ENCODE results near the gene PRTN3.
"Not testable (repeated sequence)": the region's sequence is repeated elsewhere in the genome, so short reads cannot be mapped to it uniquely, and the experiment has no call there.

Gene PRTN3

DNA sequence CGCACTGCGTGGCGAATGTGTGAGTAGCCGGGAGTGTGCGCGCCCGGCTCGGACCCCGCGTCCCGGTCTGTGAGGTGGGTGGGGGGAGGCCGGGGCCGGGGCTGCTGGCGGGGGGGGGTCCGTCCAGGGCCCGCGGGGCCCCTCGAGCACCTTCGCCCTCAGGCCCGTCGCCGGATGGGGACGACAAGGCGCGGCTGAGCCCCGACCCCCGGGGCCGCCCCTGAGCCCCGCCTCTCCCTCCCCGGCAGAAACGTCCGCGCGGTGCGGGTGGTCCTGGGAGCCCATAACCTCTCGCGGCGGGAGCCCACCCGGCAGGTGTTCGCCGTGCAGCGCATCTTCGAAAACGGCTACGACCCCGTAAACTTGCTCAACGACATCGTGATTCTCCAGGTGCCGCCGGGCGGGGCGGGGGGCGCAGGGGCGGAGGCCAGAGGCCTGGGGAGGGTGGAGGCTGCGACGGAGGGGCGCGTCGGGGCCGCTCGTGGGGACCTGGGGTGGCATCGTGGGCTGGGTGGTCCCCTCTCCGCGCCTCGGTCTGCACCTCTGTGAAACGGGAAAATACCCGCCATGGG lies 12.3 kb downstream of the PRTN3 start:
- no peak for DNase-seq (ENCODE audit: low spot score)
- POLR2A ChIA-PET (ENCODE audit: low non-redundant PET): no interaction called here
- H3K27ac ChIP-seq: no peak overlapping the region
- TF ChIP-seq, protein P1, sequence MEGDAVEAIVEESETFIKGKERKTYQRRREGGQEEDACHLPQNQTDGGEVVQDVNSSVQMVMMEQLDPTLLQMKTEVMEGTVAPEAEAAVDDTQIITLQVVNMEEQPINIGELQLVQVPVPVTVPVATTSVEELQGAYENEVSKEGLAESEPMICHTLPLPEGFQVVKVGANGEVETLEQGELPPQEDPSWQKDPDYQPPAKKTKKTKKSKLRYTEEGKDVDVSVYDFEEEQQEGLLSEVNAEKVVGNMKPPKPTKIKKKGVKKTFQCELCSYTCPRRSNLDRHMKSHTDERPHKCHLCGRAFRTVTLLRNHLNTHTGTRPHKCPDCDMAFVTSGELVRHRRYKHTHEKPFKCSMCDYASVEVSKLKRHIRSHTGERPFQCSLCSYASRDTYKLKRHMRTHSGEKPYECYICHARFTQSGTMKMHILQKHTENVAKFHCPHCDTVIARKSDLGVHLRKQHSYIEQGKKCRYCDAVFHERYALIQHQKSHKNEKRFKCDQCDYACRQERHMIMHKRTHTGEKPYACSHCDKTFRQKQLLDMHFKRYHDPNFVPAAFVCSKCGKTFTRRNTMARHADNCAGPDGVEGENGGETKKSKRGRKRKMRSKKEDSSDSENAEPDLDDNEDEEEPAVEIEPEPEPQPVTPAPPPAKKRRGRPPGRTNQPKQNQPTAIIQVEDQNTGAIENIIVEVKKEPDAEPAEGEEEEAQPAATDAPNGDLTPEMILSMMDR (conservative IDR thresholded peaks at IDR 0.05; ENCODE audit: low read depth): no peak
- CTCF ChIA-PET: no interaction called here

DNA sequence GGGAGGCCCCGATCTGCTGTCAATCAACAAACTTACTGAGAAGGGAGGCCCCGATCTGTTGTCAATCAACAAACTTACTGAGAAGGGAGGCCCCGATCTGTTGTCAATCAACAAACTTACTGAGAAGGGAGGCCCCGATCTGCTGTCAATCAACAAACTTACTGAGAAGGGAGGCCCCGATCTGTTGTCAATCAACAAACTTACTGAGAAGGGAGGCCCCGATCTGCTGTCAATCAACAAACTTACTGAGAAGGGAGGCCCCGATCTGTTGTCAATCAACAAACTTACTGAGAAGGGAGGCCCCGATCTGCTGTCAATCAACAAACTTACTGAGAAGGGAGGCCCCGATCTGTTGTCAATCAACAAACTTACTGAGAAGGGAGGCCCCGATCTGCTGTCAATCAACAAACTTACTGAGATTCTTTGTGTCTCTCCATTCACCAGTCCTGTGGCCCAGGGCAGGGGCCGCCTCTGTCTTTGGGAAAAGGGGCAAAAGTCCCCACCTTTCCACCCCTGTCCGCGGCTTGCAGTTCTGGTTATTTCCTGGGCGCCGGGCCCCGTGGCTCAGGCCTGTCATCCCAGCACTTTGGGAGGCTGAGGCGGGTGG lies 12.9 kb downstream of the PRTN3 start:
- not testable (repeated sequence) for DNase-seq (ENCODE audit: low spot score); H3K27ac ChIP-seq
- ChIA-PET CTCF (interaction anchor here (0.6 kb wide), 1 partner anchor 40 kb away, joined by 3 read pairs; no protein-coding TSS in a partner anchor), POLR2A (ENCODE audit: low non-redundant PET) (interaction anchor here (0.5 kb wide), 1 partner anchor 9 kb away, joined by 5 read pairs; no protein-coding TSS in a partner anchor)

DNA sequence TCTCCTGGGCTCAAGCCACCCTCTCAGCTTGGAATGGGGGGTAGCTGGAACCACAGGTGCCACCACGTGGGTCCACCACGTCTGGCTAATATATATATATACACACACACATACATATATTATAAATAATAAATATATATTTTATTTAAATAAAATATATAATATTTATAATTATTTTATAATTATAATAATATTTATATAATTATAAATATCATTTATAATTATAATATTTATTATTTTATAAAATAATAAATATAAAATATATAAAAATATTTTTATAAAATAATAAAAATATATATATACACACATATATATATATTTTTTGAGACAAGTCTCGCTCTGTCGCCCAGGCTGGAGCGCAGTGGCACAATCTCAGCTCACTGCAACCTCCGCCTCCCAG lies 13.8 kb downstream of the PRTN3 start:
- no peak for DNase-seq (ENCODE audit: low spot score)
- ChIA-PET POLR2A (ENCODE audit: low non-redundant PET) (interaction anchor here (0.5 kb wide), 1 partner anchor 10 kb away, joined by 5 read pairs; no protein-coding TSS in a partner anchor), CTCF (interaction anchor here (0.6 kb wide), 2 partner anchors 39 to 85 kb away, joined by 3 to 4 read pairs; no protein-coding TSS in a partner anchor)
- TF ChIP-seq, protein P1 (conservative IDR thresholded peaks at IDR 0.05; ENCODE audit: low read depth): no peak
- H3K27ac ChIP-seq: no peak overlapping the region

DNA sequence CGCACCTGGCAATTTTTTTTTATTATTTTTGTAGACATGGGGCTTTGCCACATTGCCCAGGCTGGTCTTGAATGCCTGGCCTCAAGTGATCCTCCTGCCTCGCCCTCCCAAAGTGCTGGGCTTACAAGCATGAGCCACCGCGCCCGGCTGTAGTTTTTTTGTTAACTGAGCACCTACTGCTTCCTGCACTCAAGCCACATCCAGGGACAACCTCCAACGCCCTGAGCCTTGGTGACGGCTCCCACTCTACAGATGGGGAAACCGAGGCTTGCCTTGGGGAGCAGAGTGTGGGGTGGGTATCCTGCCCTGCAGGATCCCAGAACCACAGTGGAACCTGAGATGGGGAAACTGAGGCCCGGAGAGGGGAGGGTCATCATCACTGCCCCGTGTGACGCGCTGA lies 14.3 kb downstream of the PRTN3 start:
- H3K27ac ChIP-seq: no peak overlapping the region
- ChIA-PET POLR2A (ENCODE audit: low non-redundant PET) (no interaction called here), CTCF (no interaction called here)
- no peak for DNase-seq (ENCODE audit: low spot score)
- TF ChIP-seq, protein P1 (conservative IDR thresholded peaks at IDR 0.05; ENCODE audit: low read depth): no peak

DNA sequence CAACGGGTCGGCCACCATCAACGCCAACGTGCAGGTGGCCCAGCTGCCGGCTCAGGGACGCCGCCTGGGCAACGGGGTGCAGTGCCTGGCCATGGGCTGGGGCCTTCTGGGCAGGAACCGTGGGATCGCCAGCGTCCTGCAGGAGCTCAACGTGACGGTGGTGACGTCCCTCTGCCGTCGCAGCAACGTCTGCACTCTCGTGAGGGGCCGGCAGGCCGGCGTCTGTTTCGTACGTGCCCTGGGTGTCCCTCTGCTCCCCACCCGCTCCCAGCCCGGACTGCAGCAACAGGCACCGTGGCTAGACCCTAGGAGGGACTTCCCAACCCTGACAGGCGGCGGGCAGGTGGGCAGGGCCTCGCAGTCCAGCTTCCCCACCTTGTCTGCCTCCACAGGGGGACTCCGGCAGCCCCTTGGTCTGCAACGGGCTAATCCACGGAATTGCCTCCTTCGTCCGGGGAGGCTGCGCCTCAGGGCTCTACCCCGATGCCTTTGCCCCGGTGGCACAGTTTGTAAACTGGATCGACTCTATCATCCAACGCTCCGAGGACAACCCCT lies 14.8 kb downstream of the PRTN3 start:
- no peak overlapping the region for H3K27ac ChIP-seq
- CTCF ChIA-PET: interaction anchor here (0.6 to 0.9 kb wide), 2 partner anchors 65 to 83 kb away, joined by 4 to 5 read pairs; no protein-coding TSS in a partner anchor
- POLR2A ChIA-PET (ENCODE audit: low non-redundant PET): no interaction called here
- TF ChIP-seq, protein P1 (conservative IDR thresholded peaks at IDR 0.05; ENCODE audit: low read depth): no peak
- no peak for DNase-seq (ENCODE audit: low spot score)

DNA sequence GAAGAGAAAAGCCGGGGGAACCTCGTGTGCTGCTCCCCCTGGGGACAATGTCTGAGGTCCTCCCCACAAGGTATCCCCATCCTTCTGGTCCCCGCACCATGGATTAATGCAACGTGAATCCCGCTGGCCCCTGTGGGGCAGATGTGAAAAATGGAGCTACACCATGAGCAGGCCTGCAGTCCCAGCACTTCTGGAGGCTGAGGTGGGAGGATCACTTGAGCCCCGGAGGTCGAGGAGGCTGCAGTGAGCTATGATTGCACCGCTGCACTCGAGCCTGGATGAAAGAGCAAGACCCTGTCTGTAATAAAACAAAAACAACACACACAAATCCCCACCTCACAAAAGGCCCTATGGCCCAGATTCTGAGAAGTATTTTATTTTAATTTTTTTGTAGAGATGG lies 17.5 kb downstream of the PRTN3 start:
- H3K27ac ChIP-seq: no peak overlapping the region
- CTCF ChIA-PET: interaction anchor here (0.7 kb wide), 1 partner anchor 62 kb away, joined by 4 read pairs; no protein-coding TSS in a partner anchor
- TF ChIP-seq, protein P1 (conservative IDR thresholded peaks at IDR 0.05; ENCODE audit: low read depth): no peak
- no peak for DNase-seq (ENCODE audit: low spot score)
- POLR2A ChIA-PET (ENCODE audit: low non-redundant PET): no interaction called here

Measured in RWPE1 (cell line).